ENCODE results near the gene TBC1D21. TPM values are rescaled to one million over a fixed set of nuclear protein-coding genes. Genes with fewer than 3 reads are reported as not detected.

TBC1D21 gene
- total RNA-seq, 1 donor from 2014 or later, result not detected

DNA sequence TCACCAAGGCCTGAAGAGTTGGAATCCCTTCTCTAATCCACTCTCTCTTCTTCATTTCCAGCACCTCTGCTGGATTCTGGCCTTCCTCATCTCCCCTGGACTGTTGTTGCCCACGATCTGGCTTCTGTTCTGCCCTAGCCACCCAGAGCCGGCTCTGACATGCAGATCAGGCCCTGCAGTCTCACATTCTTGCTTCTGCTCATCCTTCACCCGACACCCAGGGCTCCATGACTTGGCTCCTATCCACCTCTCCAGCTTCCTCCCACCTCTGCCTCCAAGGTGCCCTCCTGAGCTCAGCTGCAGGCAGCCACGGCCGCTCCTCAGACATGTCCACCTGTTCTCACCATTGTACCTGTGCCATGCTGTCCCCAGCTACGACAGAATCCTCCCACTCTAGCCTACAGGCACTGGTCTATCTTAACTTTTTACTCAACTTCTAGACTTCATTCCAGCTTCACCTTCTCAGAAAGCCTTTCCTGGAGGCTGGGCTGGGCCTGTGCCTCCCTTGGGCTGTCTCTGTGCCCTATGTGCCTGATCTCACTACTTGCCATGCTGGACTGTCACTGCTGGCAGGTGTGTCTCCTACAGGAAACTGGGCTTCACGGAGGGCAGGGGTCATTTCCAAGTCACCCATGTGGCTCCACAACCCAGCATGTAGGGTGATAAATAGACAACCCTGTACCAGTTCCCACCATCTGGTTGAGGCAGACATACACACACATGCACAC, 16.0 kb upstream of the TBC1D21 start:
- peaks cover 64% of the 10 kb centered on the region for H3K27me3 Mint-ChIP-seq (ENCODE audit: low read depth, unreplicated experiment)
- Histone ChIP-seq H3K27me3 (ENCODE audit: insufficient read depth, low read length) (peaks cover 21% of the 10 kb centered on the region), H3K9me3 (ENCODE audit: insufficient read depth, low read depth, low read length) (no peaks in the 10 kb centered on the region)

GRCh38 chr15:73858062-73858461, 15.3 kb upstream of the TBC1D21 start:
- Mint-ChIP-seq H3K27me3 (ENCODE audit: low read depth, unreplicated experiment) (peaks cover 57% of the 10 kb centered on the region), H3K9me3 (ENCODE audit: unreplicated experiment) (peaks cover 2% of the 10 kb centered on the region), H3K4me1 (ENCODE audit: low read depth, unreplicated experiment) (no peaks in the 10 kb centered on the region), H3K36me3 (ENCODE audit: low read depth, unreplicated experiment) (peaks cover 4% of the 10 kb centered on the region), H3K27ac (ENCODE audit: unreplicated experiment) (no peak overlapping the region), H3K4me3 (ENCODE audit: unreplicated experiment) (no peak overlapping the region)
- TF ChIP-seq, protein P1, sequence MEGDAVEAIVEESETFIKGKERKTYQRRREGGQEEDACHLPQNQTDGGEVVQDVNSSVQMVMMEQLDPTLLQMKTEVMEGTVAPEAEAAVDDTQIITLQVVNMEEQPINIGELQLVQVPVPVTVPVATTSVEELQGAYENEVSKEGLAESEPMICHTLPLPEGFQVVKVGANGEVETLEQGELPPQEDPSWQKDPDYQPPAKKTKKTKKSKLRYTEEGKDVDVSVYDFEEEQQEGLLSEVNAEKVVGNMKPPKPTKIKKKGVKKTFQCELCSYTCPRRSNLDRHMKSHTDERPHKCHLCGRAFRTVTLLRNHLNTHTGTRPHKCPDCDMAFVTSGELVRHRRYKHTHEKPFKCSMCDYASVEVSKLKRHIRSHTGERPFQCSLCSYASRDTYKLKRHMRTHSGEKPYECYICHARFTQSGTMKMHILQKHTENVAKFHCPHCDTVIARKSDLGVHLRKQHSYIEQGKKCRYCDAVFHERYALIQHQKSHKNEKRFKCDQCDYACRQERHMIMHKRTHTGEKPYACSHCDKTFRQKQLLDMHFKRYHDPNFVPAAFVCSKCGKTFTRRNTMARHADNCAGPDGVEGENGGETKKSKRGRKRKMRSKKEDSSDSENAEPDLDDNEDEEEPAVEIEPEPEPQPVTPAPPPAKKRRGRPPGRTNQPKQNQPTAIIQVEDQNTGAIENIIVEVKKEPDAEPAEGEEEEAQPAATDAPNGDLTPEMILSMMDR (IDR thresholded peaks at IDR 0.05; ENCODE audit: insufficient read depth, low read depth, low read length), result no peak
- no peak for TF ChIP-seq EZH2 (IDR thresholded peaks at IDR 0.05; ENCODE audit: insufficient read depth, low read length)
- Histone ChIP-seq H3K4me1 (ENCODE audit: insufficient read depth, low read length) (no peaks in the 10 kb centered on the region), H4K20me1 (ENCODE audit: insufficient read depth, low read length) (no peaks in the 10 kb centered on the region), H3K9ac (ENCODE audit: low read length) (no peak overlapping the region), H3K9me3 (ENCODE audit: insufficient read depth, low read depth, low read length) (no peaks in the 10 kb centered on the region), H3K27me3 (ENCODE audit: insufficient read depth, low read length) (peaks cover 21% of the 10 kb centered on the region), H2AFZ (ENCODE audit: low read depth, low read length) (no peak overlapping the region), H3K4me2 (ENCODE audit: low read length) (no peak overlapping the region), H3K4me3 (ENCODE audit: insufficient read depth, low read depth, low read length) (no peak overlapping the region), H3K79me2 (ENCODE audit: insufficient read depth, low read length) (no peaks in the 10 kb centered on the region), H3K27ac (ENCODE audit: low read depth, low read length) (no peak overlapping the region), H3K36me3 (ENCODE audit: insufficient read depth, low read length) (no peaks in the 10 kb centered on the region)
- FAIRE-seq (no peak), DNase-seq (ENCODE audit: low read depth) (no peak)

More for the DNA sequence above, 16.0 kb upstream of the TBC1D21 start:
- Histone ChIP-seq H3K27ac (ENCODE audit: low read depth, low read length) (no peak overlapping the region), H2AFZ (ENCODE audit: low read depth, low read length) (no peak overlapping the region), H3K4me2 (ENCODE audit: low read length) (no peak overlapping the region), H3K9ac (ENCODE audit: low read length) (no peak overlapping the region), H3K4me3 (ENCODE audit: insufficient read depth, low read depth, low read length) (no peak overlapping the region), H4K20me1 (ENCODE audit: insufficient read depth, low read length) (no peaks in the 10 kb centered on the region), H3K4me1 (ENCODE audit: insufficient read depth, low read length) (no peaks in the 10 kb centered on the region), H3K36me3 (ENCODE audit: insufficient read depth, low read length) (no peaks in the 10 kb centered on the region), H3K79me2 (ENCODE audit: insufficient read depth, low read length) (no peaks in the 10 kb centered on the region)
- FAIRE-seq, result no peak
- no peak overlapping the region for H3K27ac Mint-ChIP-seq (ENCODE audit: unreplicated experiment)
- no peak overlapping the region for H3K4me3 Mint-ChIP-seq (ENCODE audit: unreplicated experiment)
- H3K9me3 Mint-ChIP-seq (ENCODE audit: unreplicated experiment), result peaks cover 2% of the 10 kb centered on the region
- DNase-seq (ENCODE audit: low read depth), result no peak
- no peaks in the 10 kb centered on the region for H3K4me1 Mint-ChIP-seq (ENCODE audit: low read depth, unreplicated experiment)
- peaks cover 4% of the 10 kb centered on the region for H3K36me3 Mint-ChIP-seq (ENCODE audit: low read depth, unreplicated experiment)
- TF ChIP-seq, protein P1 (IDR thresholded peaks at IDR 0.05; ENCODE audit: insufficient read depth, low read depth, low read length), result no peak
- TF ChIP-seq EZH2 (IDR thresholded peaks at IDR 0.05; ENCODE audit: insufficient read depth, low read length), result no peak

GRCh38 chr15:73862276-73862675, 11.1 kb upstream of the TBC1D21 start:
- TF ChIP-seq, protein P1 (IDR thresholded peaks at IDR 0.05; ENCODE audit: insufficient read depth, low read depth, low read length), result no peak
- no peak for TF ChIP-seq EZH2 (IDR thresholded peaks at IDR 0.05; ENCODE audit: insufficient read depth, low read length)
- Mint-ChIP-seq H3K9me3 (ENCODE audit: unreplicated experiment) (peaks cover 2% of the 10 kb centered on the region), H3K27ac (ENCODE audit: unreplicated experiment) (no peak overlapping the region), H3K4me1 (ENCODE audit: low read depth, unreplicated experiment) (no peaks in the 10 kb centered on the region), H3K27me3 (ENCODE audit: low read depth, unreplicated experiment) (peaks cover 55% of the 10 kb centered on the region), H3K36me3 (ENCODE audit: low read depth, unreplicated experiment) (peaks cover 3% of the 10 kb centered on the region), H3K4me3 (ENCODE audit: unreplicated experiment) (no peak overlapping the region)
- Histone ChIP-seq H3K27me3 (ENCODE audit: insufficient read depth, low read length) (peaks cover 38% of the 10 kb centered on the region), H3K27ac (ENCODE audit: low read depth, low read length) (no peak overlapping the region), H2AFZ (ENCODE audit: low read depth, low read length) (no peak overlapping the region), H3K36me3 (ENCODE audit: insufficient read depth, low read length) (no peaks in the 10 kb centered on the region), H3K4me2 (ENCODE audit: low read length) (no peak overlapping the region), H3K9me3 (ENCODE audit: insufficient read depth, low read depth, low read length) (no peaks in the 10 kb centered on the region), H3K79me2 (ENCODE audit: insufficient read depth, low read length) (no peaks in the 10 kb centered on the region), H3K9ac (ENCODE audit: low read length) (no peak overlapping the region), H4K20me1 (ENCODE audit: insufficient read depth, low read length) (no peaks in the 10 kb centered on the region), H3K4me1 (ENCODE audit: insufficient read depth, low read length) (no peaks in the 10 kb centered on the region), H3K4me3 (ENCODE audit: insufficient read depth, low read depth, low read length) (no peak overlapping the region)
- DNase-seq (ENCODE audit: low read depth), result no peak
- no peak for FAIRE-seq

Measured in astrocyte (in vitro differentiated cells and primary cell).